HG03457 (cell line): ENCODE data around the gene HSPB6.

ENCODE experiments used
- ATAC-seq: cut with Tn5 transposase; IDR thresholded peaks from one replicate; pipeline ENCODE4 v1.9.1; 2021; ENCODE audit warnings: moderate number of reproducible peaks; ENCODE audit not compliant: unreplicated experiment

The HSPB6 gene

GRCh38 chr19:35767288-35768081 lies 10.7 kb upstream of the HSPB6 start:
- ATAC-seq: no peak

GRCh38 chr19:35766571-35767104 lies 9.8 kb upstream of the HSPB6 start:
- ATAC-seq: no peak

- no peak for ATAC-seq
Measured at GRCh38 chr19:35764432-35765315, 7.8 kb upstream of the HSPB6 start.

GRCh38 chr19:35760711-35761349 lies 4.0 kb upstream of the HSPB6 start:
- no peak for ATAC-seq

GRCh38 chr19:35759697-35760096 lies 2.9 kb upstream of the HSPB6 start:
- ATAC-seq: no peak

- ATAC-seq: peak; percentile 79
Measured at GRCh38 chr19:35757749-35758608, 1.1 kb upstream of the HSPB6 start, which contains the start of gene PROSER3. Gene PROSER3, plus strand, starts transcription at chr19:35758176. Its CDS starts 40 bp downstream, at chr19:35758216.

- ATAC-seq: no peak
Measured at GRCh38 chr19:35757231-35757748, 461 bp upstream of the HSPB6 start.

GRCh38 chr19:35755550-35756376 lies 1.1 kb downstream of the HSPB6 start:
- ATAC-seq: no peak

GRCh38 chr19:35755131-35755549 lies 1.7 kb downstream of the HSPB6 start:
- no peak for ATAC-seq

- ATAC-seq: no peak
Measured at GRCh38 chr19:35754370-35755130, 2.3 kb downstream of the HSPB6 start.

GRCh38 chr19:35753634-35754369 lies 3.0 kb downstream of the HSPB6 start:
- no peak for ATAC-seq

GRCh38 chr19:35752746-35753350 lies 4.0 kb downstream of the HSPB6 start:
- no peak for ATAC-seq

- ATAC-seq: no peak
Measured at GRCh38 chr19:35751839-35752745, 4.7 kb downstream of the HSPB6 start.

- no peak for ATAC-seq
Measured at GRCh38 chr19:35750167-35750566, 6.7 kb downstream of the HSPB6 start.

- peak; percentile 54 for ATAC-seq
Measured at GRCh38 chr19:35748106-35749020, 8.5 kb downstream of the HSPB6 start, which contains the start of gene LIN37. Gene LIN37, plus strand, starts transcription at chr19:35748576. Its CDS starts 149 bp downstream, at chr19:35748725.
